Ascending aorta (tissue), 2 donors: Measurements from ENCODE around the gene CENPC. TPM values are rescaled to one million over a fixed set of nuclear protein-coding genes. Genes with fewer than 3 reads are reported as not detected.
"Not testable (repeated sequence)": the region's sequence is repeated elsewhere in the genome, so short reads cannot be mapped to it uniquely, and the experiment has no call there.

ENCODE experiments used
- DNase-seq, 2 donors: peaks; one replicate each; pipeline ENCODE4 v3.0.0-alpha.2; 2019; ENCODE audit warnings: low spot score in 2 of 2
- H3K27ac ChIP-seq, 2 donors: fragments of 200-600 bp; sonication (generic); one replicate each; pipeline ENCODE4 v1.5.1; 2016 to 2017; ENCODE audit warnings: mild to moderate bottlenecking in 1 of 2
- H3K27me3 ChIP-seq: fragments of 200-600 bp; sonication (generic); one replicate; pipeline ENCODE4 v1.5.1; 2017
- H3K36me3 ChIP-seq, 2 donors: fragments of 200-600 bp; sonication (generic); one replicate each; pipeline ENCODE4 v1.5.1; 2016
- H3K4me1 ChIP-seq, 2 donors: fragments of 200-600 bp; sonication (generic); one replicate each; pipeline ENCODE4 v1.5.1; 2016 to 2017; ENCODE audit warnings: mild to moderate bottlenecking in 1 of 2
- H3K4me3 ChIP-seq, 2 donors: fragments of 200-600 bp; sonication (generic); one replicate each; pipeline ENCODE4 v1.5.1; 2016 to 2017; ENCODE audit warnings: mild to moderate bottlenecking in 1 of 2
- H3K9me3 ChIP-seq, 2 donors: fragments of 200-600 bp; sonication (generic); one replicate each; pipeline ENCODE4 v1.5.1; 2016
- CTCF ChIP-seq, 3 experiments: fragments of 200-600 bp in 2 of 3; fragments of 450-650 bp in 1 of 3; sonication (generic) in 2 of 3; IDR thresholded peaks; one replicate each; pipeline ENCODE4 v1.5.1; 2016 to 2019; ENCODE audit warnings: antibody characterized with exemption in 3 of 3, mild to moderate bottlenecking in 1 of 3, moderate library complexity in 1 of 3
- intact Hi-C: fragments of 100-400 bp; cut with DNase I; formaldehyde crosslinking; loops from one replicate; pipeline ENCODE4 v1.15.1; 2023
- total RNA-seq: library from RNA; depleted of rRNA; stranded (reverse); fragments of >200 nt; gene quantifications from one replicate; pipeline ENCODE4 v1.1.0, GENCODE V29; 2016

CENPC gene
- total RNA-seq, 1 donor from 2014 or later = 5.7 TPM

GRCh38 chr4:67535280-67535840, 9.9 kb downstream of the CENPC start:
- DNase-seq = no peak
- Histone ChIP-seq H3K4me1 (no peaks in the 10 kb centered on the region), H3K9me3 (no peaks in the 10 kb centered on the region), H3K36me3 (peaks cover 30 to 76% of the 10 kb centered on the region in 2 donors), H3K27ac (no peak overlapping the region), H3K27me3 (no peaks in the 10 kb centered on the region), H3K4me3 (no peak overlapping the region)
- intact Hi-C loops = no loop called here
- TF ChIP-seq CTCF (IDR thresholded peaks at IDR 0.05) = no peak

GRCh38 chr4:67533112-67533511, 12.2 kb downstream of the CENPC start:
- Histone ChIP-seq H3K27me3 (no peaks in the 10 kb centered on the region), H3K4me1 (no peaks in the 10 kb centered on the region), H3K4me3 (no peak overlapping the region), H3K36me3 (peaks cover 30 to 73% of the 10 kb centered on the region in 2 donors), H3K9me3 (no peaks in the 10 kb centered on the region), H3K27ac (no peak overlapping the region)
- intact Hi-C loops = no loop called here
- no peak for TF ChIP-seq CTCF (IDR thresholded peaks at IDR 0.05)
- no peak for DNase-seq

GRCh38 chr4:67532397-67532796, 12.9 kb downstream of the CENPC start:
- H3K9me3 ChIP-seq, DNase-seq, H3K4me3 ChIP-seq, H3K4me1 ChIP-seq, H3K27ac ChIP-seq, H3K27me3 ChIP-seq, intact Hi-C loops: not testable (repeated sequence)
- H3K36me3 ChIP-seq = peaks cover 27 to 67% of the 10 kb centered on the region in 2 donors

- TF ChIP-seq CTCF (IDR thresholded peaks at IDR 0.05) = no peak
- no peaks in the 10 kb centered on the region for H3K27me3 ChIP-seq
- H3K4me1 ChIP-seq = no peaks in the 10 kb centered on the region
- H3K36me3 ChIP-seq = peaks cover 24 to 63% of the 10 kb centered on the region in 2 donors
- H3K27ac ChIP-seq = no peak overlapping the region
- intact Hi-C loops = no loop called here
- no peak for DNase-seq
- H3K4me3 ChIP-seq = no peak overlapping the region
- no peaks in the 10 kb centered on the region for H3K9me3 ChIP-seq
These were observed 13.8 kb downstream of the CENPC start for GRCh38 chr4:67531379-67531962.

GRCh38 chr4:67524140-67524539, 21.2 kb downstream of the CENPC start:
- H3K27me3 ChIP-seq, DNase-seq, intact Hi-C loops, H3K27ac ChIP-seq, H3K4me3 ChIP-seq, H3K9me3 ChIP-seq, H3K4me1 ChIP-seq: not testable (repeated sequence)
- peaks cover 0 to 17% of the 10 kb centered on the region in 2 donors for H3K36me3 ChIP-seq

- no peak for DNase-seq
- intact Hi-C loops = no loop called here
- TF ChIP-seq CTCF (IDR thresholded peaks at IDR 0.05) = no peak
- Histone ChIP-seq H3K27me3 (no peaks in the 10 kb centered on the region), H3K27ac (no peak overlapping the region), H3K9me3 (no peaks in the 10 kb centered on the region), H3K4me1 (no peaks in the 10 kb centered on the region), H3K4me3 (no peak overlapping the region), H3K36me3 (peaks cover 5 to 10% of the 10 kb centered on the region in 2 donors)
These were observed 22.2 kb downstream of the CENPC start for GRCh38 chr4:67522851-67523671.
